Cardiac fibroblast (primary cell): ENCODE results near the gene HS6ST3.

Experiments used
- DNase-seq, 2 donors: peaks; one replicate each; pipeline versions ENCODE4 v3.0.0 to v3.0.0-alpha.2; 2010; ENCODE audit warnings: low read depth in 2 of 2
- H3K4me3 ChIP-seq, 2 donors: replicated peaks in 1 of 2; 1 replicate in 1 of 2; 2 replicates in 1 of 2; pipeline ENCODE4 v1.5.1; 2011; ENCODE audit warnings: low read depth in 2 of 2, low read length in 2 of 2, mild to moderate bottlenecking in 2 of 2, moderate library complexity in 1 of 2
- TF ChIP-seq, protein P1 (sequence below): IDR thresholded peaks from one replicate; pipeline ENCODE4 v1.5.1; 2011; ENCODE audit warnings: low read depth, mild to moderate bottlenecking, low read length, inconsistent platforms

Gene HS6ST3

GRCh38 chr13:96199315-96199714 lies 109.4 kb downstream of the HS6ST3 start:
- TF ChIP-seq, protein P1, sequence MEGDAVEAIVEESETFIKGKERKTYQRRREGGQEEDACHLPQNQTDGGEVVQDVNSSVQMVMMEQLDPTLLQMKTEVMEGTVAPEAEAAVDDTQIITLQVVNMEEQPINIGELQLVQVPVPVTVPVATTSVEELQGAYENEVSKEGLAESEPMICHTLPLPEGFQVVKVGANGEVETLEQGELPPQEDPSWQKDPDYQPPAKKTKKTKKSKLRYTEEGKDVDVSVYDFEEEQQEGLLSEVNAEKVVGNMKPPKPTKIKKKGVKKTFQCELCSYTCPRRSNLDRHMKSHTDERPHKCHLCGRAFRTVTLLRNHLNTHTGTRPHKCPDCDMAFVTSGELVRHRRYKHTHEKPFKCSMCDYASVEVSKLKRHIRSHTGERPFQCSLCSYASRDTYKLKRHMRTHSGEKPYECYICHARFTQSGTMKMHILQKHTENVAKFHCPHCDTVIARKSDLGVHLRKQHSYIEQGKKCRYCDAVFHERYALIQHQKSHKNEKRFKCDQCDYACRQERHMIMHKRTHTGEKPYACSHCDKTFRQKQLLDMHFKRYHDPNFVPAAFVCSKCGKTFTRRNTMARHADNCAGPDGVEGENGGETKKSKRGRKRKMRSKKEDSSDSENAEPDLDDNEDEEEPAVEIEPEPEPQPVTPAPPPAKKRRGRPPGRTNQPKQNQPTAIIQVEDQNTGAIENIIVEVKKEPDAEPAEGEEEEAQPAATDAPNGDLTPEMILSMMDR = no peak
- H3K4me3 ChIP-seq = no peak overlapping the region
- no peak for DNase-seq

- H3K4me3 ChIP-seq = no peak overlapping the region
- no peak for DNase-seq
- TF ChIP-seq, protein P1 = no peak
Observed at GRCh38 chr13:96200810-96201209, 110.9 kb downstream of the HS6ST3 start.

DNA sequence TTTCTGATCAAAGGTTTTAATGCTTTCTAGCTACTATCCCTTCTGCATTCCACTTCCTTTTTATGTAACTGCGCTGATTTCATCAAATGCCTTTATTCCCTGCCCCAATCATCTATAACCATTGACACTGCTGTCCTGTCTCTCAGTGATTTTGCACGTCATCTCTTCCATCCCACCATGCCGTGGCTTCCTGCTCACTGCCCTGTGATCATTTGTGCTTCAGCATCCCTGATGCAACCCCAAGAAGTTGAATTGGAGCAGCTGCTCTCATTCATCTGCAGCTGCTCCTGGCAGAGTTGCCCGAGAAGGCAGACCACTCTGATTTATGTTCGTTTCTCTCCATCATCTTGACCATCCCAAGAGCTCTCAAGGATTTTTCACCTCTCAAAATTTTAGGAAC lies 112.4 kb downstream of the HS6ST3 start:
- H3K4me3 ChIP-seq = no peak overlapping the region
- DNase-seq = no peak
- TF ChIP-seq, protein P1 = no peak

DNA sequence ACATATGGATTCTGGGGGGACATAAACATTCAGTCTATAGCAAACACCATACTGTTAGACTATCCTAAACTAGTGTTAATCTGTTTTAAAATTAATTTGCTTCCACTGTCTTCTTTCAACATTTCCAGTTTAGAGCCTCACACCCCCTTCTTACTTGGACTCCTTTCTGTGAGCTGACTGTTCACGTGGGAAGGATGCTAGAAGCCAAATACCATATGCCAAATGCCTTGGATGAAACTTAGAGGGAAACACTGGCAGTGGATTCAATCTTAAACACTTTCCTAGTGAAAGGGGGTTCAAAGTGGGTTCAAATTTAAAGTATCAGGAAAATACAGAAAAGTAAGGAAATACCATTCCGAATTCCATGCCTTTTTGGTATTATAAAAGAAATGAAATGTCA lies 113.6 kb downstream of the HS6ST3 start:
- DNase-seq = no peak
- H3K4me3 ChIP-seq = no peak overlapping the region
- TF ChIP-seq, protein P1 = no peak

GRCh38 chr13:96214824-96215445 lies 125.0 kb downstream of the HS6ST3 start:
- no peak overlapping the region for H3K4me3 ChIP-seq
- peak in 1 of 2 donors; percentile 61 for DNase-seq
- TF ChIP-seq, protein P1 = no peak

DNA sequence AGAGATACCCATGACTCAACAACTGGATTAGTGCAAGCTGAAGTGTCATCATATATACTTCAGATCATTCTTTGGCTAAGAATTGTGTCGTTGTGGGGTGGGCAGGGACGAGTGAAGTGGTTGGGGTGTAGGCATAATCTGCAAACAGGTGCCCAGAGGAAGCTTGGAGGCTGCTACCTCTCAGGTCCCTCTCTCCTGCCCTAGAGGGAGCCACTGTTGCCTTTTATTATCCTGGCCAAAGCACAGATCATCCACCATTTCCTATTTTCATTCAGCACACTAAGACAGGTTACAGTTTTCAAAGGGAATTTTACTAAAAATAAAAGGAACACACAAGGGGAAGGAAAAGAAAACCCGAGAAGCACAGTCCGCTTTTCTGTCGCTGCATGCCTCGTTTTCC lies 126.6 kb downstream of the HS6ST3 start:
- DNase-seq = no peak
- H3K4me3 ChIP-seq = no peak overlapping the region
- TF ChIP-seq, protein P1 = no peak

GRCh38 chr13:96218475-96218874 lies 128.6 kb downstream of the HS6ST3 start:
- no peak overlapping the region for H3K4me3 ChIP-seq
- TF ChIP-seq, protein P1 = no peak
- peak in 1 of 2 donors; percentile 7 for DNase-seq
